Raji (cell line): ENCODE data around the gene RNF8.

Experiments
- POLR2A ChIP-seq: IDR thresholded peaks from 2 replicates; pipeline ENCODE4 v1.6.1; 2011; ENCODE audit warnings: low read depth, low read length, control low read depth; ENCODE audit not compliant: insufficient read depth

The RNF8 gene

DNA sequence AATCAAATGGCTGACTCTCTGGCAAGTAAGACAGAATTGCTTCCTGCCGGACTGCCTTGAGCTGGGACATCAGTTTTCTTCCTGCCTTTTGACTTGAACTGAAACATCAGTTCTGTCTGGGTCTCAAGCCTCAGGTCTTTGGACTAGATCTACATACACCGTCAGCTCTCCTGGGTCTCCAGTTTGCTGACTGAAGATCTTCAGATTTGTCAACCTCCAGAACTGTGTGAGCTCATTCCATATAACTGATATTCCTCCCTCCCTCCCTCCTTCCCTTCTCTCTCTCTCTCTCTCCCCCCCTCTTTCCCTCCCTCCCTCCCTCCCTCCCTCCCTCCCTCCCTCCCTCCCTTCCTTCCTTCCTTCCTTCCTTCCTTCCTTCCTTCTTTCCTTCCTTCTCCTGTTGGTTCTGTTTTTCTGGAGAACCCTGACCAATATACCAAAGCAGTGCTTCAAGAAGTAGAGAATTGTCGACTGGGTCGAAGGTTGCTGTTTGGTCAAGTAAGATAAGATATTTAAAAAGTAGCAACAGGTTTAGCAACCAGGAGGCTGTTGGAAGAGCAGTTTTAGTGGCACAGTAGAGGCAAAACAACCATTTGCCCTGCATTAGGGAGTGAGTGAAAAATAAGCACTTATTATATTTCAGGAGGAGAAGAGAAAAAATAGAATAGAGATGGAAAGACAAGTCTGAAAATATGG lies 46.2 kb downstream of the RNF8 start:
- TF ChIP-seq POLR2A, result no peak

DNA sequence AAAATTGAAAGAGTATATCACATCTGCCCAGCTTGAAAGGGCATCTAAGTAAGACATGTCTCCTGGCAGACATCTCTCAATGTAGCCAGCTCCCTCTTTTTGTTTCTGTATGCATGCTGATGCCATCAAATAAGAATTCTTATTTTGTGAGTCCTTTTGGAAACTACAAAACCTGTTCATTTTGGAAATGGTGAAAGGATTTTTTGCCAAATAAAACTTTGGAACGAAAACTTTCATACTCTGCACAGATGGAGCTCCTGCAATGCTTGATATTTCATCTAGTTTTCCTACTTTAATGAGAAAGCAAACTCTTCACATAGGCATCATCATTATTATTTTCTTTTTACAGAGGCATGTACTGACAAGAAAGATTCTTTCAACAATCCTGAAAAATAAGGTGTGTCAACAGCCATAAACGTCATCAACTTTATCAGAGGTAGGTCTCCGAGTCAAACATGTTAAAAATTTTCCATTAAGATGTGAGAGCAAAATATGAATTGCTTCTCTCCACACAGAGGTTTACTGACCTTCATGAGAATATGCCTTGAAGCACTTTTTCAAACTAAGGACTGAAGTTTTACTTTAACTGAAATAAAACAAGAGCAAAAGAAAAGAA lies 53.1 kb downstream of the RNF8 start:
- no peak for TF ChIP-seq POLR2A

DNA sequence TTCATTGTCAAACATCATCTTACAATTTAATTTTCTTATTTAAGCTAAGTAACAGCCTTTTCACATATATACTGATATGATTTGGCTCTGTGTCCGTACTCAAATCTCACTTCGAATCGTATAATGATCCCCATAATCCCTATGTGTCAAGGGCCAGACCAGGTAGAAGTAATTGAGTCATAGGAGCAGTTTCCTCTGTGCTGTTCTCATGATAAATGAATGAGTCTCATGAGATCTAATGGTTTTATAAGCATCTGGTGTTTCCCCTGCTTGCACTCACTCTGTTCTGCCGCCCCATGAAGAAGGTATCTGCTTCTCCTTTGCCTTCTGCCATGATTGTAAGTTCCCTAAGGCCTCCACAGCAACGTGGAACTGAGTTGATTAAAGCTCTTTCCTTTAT lies 54.2 kb downstream of the RNF8 start:
- TF ChIP-seq POLR2A, result no peak

DNA sequence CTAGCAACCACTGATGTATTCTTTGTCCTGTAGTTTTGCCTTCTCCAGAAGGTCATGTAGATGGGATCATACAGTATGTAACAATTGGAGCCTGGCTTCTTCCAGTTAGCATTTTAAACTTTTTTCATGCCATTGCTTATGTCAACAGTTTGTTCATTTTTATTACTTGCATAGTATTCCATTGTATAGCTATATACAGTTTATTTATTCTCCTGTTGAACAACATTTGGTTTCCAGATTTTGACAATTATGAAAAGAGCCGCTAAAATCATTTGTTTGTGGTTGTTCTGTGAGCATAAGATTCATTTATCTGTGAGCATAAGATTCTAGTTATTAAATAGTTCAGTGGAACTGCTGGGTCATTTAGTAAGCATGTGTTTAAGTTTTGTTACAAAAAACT lies 55.7 kb downstream of the RNF8 start:
- no peak for TF ChIP-seq POLR2A

DNA sequence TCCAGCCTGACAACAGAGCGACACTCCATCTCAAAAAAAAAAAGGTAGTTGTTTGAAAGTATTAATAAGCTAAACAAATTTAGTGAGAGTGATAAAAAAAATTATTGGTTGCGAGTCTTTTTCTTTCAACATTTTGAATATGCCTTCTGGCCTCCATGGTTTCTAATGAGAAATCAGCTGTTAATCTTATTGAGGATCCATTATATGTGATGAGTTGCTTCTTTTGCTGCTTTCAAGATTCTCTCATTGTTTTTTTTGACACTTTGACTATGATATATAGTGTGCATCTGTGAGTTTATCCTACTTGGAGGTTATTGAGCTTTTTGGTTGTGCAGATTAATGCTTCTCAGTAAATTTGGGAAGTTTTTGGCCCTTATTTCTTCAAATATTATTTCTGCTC lies 63.6 kb downstream of the RNF8 start:
- no peak for TF ChIP-seq POLR2A

DNA sequence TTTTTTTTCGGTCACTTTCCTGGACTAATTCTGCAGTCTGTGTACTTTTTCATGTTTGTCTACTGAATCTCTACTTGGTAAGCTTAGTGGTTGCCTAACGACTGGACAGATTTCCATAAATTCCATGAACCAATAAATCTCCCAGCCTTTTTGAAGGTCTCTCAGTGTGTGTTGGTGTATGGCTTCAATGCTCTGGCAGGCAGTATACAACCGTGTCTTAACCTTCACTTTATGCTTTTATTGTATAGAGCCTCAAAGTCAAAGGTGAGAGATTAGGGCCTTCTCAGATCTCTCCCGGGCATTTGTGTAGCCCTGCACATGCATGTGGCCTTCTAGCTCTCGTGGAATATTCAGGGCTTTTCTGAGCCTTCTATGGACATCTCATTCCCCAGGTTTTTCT lies 64.9 kb downstream of the RNF8 start:
- no peak for TF ChIP-seq POLR2A

DNA sequence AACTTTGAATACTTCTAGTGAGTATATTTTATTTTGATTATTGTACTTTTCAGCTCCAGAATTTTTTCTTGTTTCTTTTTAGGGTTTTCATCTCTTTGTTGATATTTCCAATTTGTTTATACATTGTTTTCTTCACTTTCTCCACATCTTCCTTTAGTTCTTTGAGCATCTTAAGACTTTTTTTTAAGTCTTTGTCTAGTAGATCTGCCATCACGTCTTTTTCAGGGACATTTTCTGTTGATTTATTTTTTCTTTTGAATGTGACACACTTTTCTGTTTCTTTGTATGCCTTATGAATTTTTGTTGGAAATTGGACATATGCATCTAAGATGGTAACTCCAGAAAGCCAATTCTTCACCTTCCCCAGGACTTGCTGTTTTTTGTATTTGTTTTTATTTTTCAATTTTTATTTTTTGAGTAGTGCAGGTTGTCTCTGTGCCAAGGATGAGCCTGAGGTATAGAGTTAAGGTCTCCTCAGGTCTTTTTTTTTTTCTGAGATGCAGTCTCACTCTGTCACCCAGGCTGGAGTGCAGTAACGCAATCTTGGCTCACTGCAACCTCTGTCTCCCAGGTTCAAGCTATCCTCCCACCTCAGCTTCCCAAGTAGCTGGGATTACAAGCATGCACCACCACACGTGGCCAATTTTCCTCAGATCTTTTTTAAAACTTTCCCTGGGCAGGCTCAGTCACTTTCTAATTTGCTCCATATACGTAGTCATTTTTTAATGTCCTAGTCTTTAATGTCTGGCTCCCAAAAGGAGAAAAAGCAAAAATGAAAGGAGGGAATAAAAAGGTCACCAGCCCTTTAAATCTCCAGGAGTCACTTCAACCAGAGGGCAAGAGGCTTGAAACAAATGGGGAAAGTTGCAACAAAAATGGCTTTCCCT lies 72.5 kb downstream of the RNF8 start:
- no peak for TF ChIP-seq POLR2A

DNA sequence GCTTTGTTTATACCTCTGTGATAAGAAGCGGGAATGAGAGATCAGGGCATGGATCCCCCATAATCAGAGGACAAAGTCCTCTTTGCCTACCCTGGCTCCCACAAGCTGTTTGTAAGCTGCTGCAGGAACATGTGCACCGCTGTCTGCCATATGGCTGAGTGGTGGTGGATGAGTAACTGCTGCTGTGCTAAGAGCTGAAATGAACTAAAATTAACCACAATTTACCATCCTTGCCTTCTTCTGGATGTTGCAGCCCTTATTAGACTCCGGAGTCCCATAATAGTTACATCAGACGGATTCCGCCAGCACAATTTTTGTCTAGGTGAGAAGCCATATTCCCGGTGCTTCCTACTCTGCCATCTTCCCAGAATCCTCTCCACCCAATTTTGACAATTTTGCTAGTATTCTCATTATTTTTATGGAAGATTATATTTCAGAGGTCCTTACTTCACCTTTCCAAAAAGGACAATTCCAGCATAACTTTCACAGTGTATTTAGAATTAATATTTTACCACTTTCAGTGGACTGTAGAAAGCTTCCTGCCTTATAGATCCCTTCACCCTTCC lies 73.2 kb downstream of the RNF8 start:
- TF ChIP-seq POLR2A, result no peak

DNA sequence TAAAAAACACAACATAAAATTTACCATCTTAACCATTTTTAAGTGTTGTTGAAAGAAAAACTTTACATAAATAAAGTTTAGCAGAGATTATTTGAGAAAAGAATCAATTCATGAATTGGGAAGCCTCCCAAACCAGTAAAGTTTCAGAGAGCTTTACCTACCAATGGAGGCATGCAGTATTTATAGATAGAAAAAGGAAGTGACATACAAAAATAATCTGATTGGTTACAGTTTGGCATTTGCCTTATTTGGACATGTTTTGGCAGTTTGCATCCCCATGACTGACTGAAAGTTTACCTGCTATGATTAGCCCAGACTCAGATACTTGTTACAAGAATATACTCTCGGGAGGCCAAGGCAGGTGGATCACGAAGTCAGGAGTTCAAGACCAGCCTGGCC lies 75.6 kb downstream of the RNF8 start:
- TF ChIP-seq POLR2A, result no peak

DNA sequence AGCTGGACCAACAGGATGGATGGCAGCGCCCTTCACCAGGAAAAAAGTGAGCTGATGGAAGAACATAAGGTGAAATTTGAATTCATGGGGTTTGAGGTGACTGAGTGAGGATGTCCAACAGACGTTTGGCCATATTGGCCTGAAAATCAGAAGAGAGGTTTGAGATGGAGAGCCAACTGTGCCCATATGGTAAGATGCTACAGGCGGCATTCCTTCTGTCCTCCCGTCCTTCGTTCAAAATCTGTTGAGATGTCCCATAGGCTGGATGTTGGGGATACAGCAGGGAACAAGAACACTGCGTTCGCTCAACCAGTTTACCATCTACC lies 78.8 kb downstream of the RNF8 start:
- TF ChIP-seq POLR2A, result no peak

DNA sequence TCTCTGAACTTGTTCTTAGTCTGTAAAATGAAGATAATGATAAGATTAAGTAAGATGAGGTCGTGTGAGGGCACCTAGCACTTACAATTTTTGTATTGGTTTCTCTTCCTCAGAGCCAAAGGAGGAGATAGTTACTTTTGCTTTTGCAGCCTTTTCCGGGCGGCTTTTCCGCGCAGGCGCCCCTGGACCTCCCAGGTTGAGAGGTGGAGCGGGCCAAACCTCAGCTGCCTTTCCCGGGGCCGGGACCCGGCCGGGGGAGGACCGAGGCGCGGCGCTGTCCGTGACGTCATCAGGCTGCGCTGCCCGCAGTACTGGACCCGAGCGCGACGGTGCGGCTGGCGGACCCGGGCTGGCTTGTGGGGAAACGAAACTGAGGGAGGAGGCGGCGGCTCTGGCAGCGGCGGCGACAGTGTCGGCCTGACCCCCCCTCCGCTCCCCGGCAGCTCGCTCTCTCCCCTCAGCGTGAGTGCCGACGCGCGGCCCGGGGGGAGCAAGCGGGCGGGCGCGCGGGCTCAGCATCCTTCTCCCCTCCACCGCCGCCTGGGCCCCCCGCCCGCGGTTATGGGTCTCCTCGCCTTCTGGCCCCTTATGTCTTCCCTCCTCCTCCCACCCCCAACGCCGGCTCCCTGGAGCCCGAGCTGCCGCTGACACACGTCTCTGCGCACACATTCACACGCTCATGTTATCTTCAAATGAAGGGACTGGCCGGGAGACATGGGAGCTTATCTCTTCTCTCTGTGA lies 79.3 kb downstream of the RNF8 start, which contains the start of gene CMTR1:
Gene CMTR1 (plus strand): TSS at position 306 of the 741 bp plus-strand sequence. CDS start 2,409 bp downstream, outside the sequence.
- peak; percentile 72 for TF ChIP-seq POLR2A

DNA sequence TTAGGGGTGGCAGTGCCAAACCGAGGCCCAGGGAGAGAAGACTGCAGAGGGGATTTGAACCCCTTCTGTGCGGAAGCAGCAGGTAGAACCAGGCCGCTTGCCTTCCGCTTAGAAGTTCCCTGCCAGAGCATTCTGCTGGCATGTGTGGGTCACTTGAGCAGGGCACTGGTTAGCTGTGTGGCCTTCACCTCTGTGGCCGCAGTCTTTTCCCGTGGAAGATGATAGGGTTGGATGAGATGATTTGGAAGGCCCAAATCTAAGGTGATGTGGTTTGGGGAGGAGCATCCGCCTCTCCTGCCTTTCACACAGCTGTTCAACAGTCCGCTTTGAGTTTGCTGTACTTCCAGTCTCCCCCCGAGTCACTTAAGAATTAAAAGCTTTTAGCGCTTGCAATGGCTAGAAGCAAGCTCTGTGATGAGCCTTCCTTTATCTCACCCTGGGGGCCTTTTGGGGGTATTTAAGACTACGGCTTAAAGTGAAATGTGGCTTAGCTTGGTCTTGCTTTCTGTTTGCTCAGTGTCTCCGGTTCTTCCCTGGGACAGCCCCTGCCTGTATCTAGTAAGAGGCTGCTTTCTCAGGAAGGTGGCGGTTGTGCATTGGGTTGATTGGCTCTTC lies 80.0 kb downstream of the RNF8 start:
- TF ChIP-seq POLR2A, result no peak

DNA sequence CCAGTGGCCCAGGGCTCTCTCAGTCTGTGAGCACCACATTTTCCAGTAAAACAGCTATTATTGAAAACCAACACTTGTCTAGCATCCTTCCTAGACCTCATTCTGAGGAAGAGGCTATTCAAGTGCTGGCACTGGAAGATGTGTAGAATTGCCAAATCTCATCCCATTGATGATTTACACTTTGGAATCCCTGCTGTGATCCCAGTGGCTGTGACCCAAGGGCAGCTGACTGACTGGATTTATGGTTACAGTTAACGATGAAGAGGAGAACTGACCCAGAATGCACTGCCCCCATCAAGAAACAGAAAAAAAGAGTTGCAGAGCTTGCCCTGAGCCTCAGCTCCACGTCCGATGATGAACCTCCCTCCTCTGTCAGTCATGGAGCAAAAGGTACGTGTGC lies 81.6 kb downstream of the RNF8 start:
- TF ChIP-seq POLR2A, result no peak

DNA sequence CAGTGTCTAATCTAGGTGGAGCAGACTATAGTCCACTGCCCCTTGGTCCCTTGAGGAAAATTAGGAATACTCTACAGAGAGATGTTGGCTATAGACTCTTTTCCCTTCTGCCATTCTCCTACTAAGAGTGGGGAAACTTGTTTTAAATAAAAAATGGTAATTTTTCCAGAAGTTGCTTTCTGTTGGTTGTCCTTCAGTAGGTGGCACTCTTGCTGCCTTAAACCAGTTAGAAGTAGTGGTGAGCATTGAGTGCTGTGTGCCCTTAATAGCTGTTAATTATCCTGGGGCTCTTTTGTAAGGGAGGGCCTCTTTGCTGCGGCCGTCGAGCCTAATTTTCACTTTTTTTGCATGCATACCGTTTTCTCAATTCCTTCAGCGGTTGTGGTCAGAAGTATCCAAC lies 82.0 kb downstream of the RNF8 start:
- TF ChIP-seq POLR2A, result no peak

DNA sequence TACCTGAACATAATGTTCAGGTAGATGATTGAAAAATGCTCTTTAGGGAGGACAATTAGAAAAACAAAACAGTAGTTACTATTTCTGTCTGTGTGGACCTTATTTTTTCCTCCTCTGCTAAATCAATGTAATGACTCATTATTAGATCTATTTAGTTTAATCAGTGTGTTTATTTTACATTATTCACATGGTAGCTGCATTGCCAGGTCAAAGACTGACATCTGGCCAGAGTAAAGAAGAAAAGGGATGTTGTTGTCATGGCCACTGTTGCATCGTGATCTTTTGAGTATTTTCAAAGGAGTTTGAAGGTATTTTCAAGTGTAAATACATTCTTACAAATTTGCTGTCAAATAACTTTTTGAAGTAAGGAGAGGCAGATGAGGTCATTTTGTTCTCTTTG lies 85.1 kb downstream of the RNF8 start:
- no peak for TF ChIP-seq POLR2A
